Measurements from ENCODE around the gene MRPL18.
"Not testable (repeated sequence)": the region's sequence is repeated elsewhere in the genome, so short reads cannot be mapped to it uniquely, and the experiment has no call there.

The MRPL18 gene

GRCh38 chr6:159790149-159790955 is at the start of gene MRPL18:
TSS of gene MRPL18 (plus strand) at chr6:159790467. CDS start at chr6:159790588, 121 bp downstream.
- DNase-seq, result peak; percentile 97

GRCh38 chr6:159742165-159742564 is 48.1 kb upstream of the MRPL18 start:
- no peak for DNase-seq

GRCh38 chr6:159745081-159745480 is 45.2 kb upstream of the MRPL18 start:
- DNase-seq, result no peak

GRCh38 chr6:159746759-159747158 is 43.5 kb upstream of the MRPL18 start:
- DNase-seq, result no peak

- not testable (repeated sequence) for DNase-seq
Observed at GRCh38 chr6:159748127-159748526, 42.1 kb upstream of the MRPL18 start.

DNA sequence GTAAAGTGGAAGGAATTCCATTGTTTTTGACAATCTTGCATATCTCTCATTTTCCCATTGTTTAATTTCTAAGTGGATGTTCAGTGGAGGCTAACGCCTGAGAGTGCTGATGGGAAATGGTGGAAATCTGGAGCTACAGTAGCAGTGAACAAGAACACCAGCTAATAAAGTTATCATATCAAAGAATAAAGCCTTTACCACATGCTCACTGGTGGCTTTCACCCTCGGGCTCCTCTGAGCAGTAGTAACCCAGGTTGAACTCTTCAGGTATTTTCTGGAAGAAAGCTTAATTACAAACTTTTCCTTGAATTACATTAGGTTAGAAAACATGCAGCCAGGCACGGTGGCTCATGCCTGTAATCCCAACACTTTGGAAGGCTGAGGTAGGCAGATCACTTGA is 38.8 kb upstream of the MRPL18 start:
- DNase-seq, result no peak

GRCh38 chr6:159753081-159753872 is 37.0 kb upstream of the MRPL18 start:
- DNase-seq, result no peak

DNA sequence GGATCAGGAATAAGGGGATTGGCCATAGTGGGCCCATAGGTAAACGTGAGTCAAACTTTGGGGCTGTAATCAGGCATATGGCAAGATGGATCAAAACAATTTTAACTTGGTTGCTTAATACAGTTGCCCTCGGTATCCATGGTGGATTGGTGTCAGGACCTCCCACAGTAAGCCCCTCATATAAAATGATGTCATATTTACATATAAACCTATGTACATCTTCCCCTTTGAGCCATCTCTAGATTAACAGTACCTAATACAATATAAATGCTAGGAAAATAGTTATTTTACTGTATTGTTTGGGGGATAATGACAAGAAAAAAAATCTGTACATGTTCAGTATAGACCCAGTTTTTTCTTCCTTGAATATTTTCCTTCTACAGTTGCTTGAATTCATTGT is 35.9 kb upstream of the MRPL18 start:
- no peak for DNase-seq

GRCh38 chr6:159754959-159755914 is 35.0 kb upstream of the MRPL18 start:
- DNase-seq, result no peak

DNA sequence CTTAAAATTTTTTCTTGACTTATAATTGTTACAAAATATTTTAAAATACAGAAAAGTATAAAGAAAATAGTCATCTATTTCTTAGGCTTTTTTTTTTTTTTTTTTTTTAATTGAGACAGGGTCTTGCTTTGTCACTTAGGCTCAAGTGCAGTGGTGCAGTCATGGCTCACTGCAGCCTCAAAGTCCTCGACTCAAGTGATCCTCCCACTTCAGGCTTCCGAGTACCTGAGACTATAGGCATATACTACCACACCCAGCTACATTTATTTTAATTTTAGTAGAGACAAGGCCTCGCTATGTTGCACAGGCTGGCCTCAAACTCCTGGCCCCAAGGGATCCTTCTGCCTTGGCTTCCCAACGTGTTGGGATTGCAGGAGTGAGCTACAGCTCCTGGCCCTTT is 33.8 kb upstream of the MRPL18 start:
- peak; percentile 51 for DNase-seq

GRCh38 chr6:159758031-159759001 is 32.0 kb upstream of the MRPL18 start:
- no peak for DNase-seq

DNA sequence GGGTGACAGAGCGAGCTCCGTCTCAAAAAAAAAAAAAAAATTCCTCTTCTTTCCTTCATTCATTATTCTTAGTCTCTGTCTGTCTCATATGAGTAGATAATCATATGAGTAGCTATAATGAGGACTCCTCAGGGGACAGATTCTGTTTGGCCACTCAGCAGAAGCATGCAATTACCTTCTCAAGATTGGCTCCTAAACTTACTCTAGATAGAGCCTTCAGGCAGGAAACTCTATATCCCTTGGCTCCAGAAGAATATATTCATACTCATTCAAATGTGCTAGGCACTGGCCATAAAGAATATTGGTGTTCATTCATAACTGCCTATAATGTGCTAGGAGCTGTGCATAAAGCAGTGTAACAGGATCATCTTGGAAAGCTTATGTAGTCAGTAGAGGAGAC is 30.6 kb upstream of the MRPL18 start:
- no peak for DNase-seq

DNA sequence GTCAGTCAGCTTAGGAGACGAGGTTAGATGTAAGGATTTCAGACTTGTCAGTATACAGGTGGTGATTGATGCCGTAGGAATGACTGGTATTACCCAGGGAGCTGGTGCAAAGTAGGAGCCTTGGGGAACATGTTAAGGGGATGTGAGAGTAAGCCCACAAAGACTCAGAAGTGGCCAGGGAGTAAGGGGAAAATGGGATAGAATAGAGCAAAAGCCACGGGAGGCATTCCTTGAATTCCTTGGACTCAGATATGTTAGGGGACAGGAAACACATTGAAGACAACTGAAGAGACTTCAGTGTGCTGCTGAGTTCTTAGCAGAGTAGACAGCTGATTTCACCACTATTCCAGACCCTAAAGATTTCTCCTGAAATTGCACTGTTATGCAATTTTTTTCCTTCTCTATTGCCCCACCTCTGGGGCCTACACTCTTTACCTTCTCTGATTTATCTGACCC is 29.6 kb upstream of the MRPL18 start:
- no peak for DNase-seq

DNA sequence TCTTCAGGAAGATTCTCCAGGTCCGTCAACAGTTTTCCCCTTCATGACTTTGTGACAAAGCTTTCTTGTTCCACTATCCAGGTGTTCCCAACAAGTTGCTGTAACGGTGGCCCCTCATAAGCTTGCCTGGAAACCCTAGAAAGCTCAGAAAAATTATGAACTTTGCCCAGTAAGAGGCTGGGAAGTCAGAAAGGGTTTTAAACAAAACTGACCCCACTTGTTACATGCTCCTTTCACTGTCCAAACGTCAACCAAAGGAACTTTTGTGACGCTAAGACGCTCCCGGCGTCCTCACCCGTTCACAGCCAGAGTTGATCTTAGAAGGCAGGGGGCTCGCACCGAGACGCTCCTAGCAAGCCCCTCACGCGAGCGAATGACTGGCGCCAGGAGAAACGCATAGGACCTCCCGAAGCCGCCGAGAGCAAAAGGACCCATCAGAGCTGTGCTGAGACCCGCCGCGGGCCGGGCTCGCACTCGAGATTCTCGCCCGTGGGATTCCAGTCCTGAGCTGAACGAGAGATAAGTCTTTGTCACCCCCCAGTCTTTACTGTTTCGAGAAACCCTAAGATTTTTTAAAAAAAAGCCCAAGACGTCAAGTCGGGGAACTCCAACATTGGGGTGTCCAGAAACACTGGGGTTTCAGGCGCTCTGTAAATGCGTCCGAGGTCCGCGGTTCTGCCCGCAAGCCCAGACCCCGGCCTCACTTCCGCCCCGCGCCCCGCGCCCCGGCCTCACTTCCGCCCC is 29.0 kb upstream of the MRPL18 start:
- DNase-seq, result no peak

- peak; percentile 98 for DNase-seq
Observed at GRCh38 chr6:159761873-159762680, 28.2 kb upstream of the MRPL18 start, which contains the start of gene ACAT2. TSS of gene ACAT2 (plus strand) at chr6:159762045. CDS start at chr6:159762088, 43 bp downstream.

DNA sequence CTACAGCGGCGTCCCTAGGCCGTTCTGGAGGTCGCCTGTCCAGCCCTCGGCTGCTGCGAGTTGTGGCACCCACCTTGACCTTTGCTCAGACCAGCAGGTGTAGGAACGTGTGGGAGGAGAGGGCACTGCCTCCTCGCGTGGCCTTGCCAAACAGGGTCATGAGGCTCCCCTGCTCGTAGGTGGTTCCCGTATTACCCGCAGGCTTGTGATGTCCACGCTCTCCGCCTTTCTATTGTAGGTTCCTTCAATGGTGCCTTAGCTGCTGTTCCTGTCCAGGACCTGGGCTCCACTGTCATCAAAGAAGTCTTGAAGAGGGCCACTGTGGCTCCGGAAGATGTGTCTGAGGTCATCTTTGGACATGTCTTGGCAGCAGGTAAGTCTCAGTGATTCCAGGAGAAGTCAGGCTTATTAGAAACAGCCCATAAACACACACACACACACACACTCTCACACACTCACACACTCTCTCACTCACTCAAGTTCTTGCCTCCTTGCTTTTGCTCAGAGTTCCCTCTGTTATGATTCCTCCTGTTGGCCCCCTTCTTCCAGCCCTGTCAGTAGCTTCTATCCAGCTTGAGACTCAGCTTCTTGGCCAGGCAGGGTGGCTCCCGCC is 27.5 kb upstream of the MRPL18 start:
- peak; percentile 4 for DNase-seq

DNA sequence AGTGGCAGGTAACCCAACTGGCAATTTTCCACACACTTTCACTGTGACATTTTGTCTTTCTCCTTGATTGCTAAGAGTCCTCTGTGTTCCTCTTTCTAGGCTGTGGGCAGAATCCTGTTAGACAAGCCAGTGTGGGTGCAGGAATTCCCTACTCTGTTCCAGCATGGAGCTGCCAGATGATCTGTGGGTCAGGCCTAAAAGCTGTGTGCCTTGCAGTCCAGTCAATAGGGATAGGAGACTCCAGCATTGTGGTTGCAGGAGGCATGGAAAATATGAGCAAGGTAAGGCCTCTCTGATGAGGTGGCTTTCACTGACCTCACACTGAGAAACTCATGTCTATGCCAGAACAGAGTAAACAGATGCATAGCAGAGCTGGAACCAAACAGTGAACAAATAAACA is 23.4 kb upstream of the MRPL18 start:
- DNase-seq, result no peak

- no peak for DNase-seq
Observed at GRCh38 chr6:159769470-159769869, 20.8 kb upstream of the MRPL18 start.

GRCh38 chr6:159772196-159772595 is 18.1 kb upstream of the MRPL18 start:
- DNase-seq, result no peak
